ENCODE measurements around the gene SLC9A8.
A peak's percentile ranks its signal among the peaks of the same experiment; 100 is the strongest.

The SLC9A8 gene

DNA sequence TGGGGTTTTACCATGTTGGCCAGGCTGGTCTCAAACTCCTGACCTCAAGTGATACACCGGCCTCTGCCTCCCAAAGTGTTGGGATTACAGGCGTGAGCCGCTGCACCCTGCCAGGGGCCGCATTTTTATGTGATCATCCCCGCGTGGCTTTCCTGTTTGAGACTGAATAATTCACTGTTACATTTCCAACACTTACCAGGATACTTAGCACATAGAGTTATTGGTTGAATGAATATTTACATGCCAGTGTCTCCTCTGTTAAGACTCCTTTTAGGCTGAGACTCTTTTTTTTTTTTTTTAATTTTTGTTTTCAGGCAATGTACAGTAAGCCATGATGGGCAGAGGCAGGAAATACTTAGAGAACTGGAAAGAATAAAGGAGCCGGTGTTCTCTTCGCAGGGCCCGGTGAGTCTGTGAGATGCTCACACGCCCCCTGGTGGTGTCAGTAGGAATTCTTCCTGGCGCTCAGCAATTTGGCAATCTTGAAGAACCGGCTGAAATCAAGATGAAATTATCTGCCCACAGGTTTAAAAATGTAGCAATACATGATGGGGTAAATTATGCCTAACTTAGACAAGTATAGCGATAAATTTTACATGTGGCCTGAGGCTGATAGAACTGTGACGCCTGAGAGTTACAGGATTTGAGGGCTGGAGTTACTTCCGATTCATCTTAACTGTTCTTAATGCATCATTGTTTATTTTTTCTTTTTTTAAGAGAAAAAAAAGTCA is 115.9 kb downstream of the SLC9A8 start:
- TF ChIP-seq, protein P1, sequence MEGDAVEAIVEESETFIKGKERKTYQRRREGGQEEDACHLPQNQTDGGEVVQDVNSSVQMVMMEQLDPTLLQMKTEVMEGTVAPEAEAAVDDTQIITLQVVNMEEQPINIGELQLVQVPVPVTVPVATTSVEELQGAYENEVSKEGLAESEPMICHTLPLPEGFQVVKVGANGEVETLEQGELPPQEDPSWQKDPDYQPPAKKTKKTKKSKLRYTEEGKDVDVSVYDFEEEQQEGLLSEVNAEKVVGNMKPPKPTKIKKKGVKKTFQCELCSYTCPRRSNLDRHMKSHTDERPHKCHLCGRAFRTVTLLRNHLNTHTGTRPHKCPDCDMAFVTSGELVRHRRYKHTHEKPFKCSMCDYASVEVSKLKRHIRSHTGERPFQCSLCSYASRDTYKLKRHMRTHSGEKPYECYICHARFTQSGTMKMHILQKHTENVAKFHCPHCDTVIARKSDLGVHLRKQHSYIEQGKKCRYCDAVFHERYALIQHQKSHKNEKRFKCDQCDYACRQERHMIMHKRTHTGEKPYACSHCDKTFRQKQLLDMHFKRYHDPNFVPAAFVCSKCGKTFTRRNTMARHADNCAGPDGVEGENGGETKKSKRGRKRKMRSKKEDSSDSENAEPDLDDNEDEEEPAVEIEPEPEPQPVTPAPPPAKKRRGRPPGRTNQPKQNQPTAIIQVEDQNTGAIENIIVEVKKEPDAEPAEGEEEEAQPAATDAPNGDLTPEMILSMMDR (IDR thresholded peaks at IDR 0.05; ENCODE audit: low read depth, low read length) = peak; percentile 91
- H3K4me3 ChIP-seq (replicated peaks in 1 of 2; ENCODE audit: low read depth in 2 of 2, low read length in 2 of 2) = no peak overlapping the region
- peak; percentile 91 for DNase-seq (ENCODE audit: low read depth in 2 of 2)

DNA sequence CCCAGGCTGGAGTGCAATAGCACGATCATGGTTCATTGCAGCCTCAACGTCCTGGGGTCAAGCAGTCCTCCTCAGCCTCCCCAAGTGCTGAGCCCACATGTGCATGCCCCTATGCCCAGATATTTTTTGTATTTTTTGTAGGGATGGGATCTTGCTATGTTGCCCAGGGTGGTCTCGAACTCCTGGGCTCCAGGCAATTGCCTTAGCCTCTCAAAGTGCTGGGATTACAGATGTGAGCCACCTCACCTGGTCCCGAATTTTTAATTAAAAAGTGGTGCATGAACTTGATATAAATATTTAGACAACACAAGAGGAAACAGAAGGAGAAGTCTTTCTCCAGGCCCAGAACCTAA is 116.5 kb downstream of the SLC9A8 start:
- TF ChIP-seq, protein P1 (IDR thresholded peaks at IDR 0.05; ENCODE audit: low read depth, low read length) = no peak
- no peak for DNase-seq (ENCODE audit: low read depth in 2 of 2)
- no peak overlapping the region for H3K4me3 ChIP-seq (replicated peaks in 1 of 2; ENCODE audit: low read depth in 2 of 2, low read length in 2 of 2)

DNA sequence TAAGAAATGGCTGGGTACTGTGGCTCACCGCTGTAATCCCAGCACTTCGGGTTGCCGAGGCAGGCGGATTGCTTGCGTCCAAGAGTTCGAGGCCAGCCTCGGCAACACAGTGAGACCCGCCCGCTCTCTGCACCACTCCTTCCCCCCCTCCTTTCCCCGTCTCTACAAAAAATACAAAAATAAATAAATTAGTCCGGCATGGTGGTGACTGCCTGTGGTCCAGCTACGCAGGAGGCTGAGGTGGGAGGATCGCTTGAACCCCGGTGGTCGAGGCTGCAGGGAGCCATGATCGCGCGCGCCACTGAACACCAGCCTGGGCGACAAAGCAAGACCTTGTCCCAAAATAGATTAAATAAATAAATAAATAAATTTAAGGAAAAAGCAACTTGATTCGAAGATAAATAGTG is 123.1 kb downstream of the SLC9A8 start:
- DNase-seq (ENCODE audit: low read depth in 2 of 2) = no peak
- TF ChIP-seq, protein P1 (IDR thresholded peaks at IDR 0.05; ENCODE audit: low read depth, low read length) = no peak
- peak overlapping the region; percentile 28 to 43 for H3K4me3 ChIP-seq (replicated peaks in 1 of 2; ENCODE audit: low read depth in 2 of 2, low read length in 2 of 2)

DNA sequence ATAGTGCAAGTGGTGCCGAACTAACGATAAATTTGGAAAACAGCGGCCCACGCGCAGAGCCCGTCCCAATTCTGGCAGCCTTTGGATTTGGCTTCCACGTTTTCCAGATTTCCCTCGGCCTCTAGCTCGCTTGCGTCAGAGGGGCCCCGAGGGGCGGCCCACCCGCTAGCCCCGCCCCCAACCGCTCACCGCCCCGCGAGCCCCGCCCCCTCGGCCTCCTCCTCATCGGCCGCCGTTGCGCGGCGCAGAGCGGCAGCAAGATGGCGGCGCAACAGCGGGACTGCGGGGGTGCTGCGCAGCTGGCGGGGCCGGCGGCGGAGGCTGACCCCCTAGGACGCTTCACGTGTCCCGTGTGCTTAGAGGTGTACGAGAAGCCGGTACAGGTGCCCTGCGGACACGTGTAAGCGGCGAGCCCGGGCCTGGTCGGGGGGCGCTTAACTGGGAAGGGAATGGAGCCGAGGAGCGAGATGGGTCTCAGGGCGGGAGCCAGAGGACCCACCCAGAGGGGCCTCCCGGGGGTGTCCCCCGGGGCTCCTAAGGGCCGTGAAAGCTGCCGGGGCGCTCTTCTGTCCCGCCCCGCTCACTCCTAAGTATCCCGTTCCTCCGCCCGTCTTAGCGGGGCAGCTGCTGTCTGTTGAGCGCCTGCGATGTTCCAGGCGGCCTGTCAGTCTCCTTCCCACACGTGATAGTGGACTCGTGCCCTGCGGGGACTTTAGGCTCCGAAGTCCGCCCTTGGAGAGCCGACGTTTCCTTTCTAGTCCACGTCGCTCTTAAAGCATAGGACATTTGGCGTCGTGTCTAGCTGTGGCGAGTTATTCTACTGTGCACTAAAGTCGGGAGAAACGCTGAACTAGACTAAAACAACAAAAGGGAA is 123.8 kb downstream of the SLC9A8 start, which contains the start of gene RNF114:
RNF114 (plus strand) TSS at position 245 of the 874 bp plus-strand sequence; CDS start at position 261, 16 bp downstream.
- H3K4me3 ChIP-seq (replicated peaks in 1 of 2; ENCODE audit: low read depth in 2 of 2, low read length in 2 of 2) = peak within 1 kb of the TSS; percentile 92 to 93
- TF ChIP-seq, protein P1 (IDR thresholded peaks at IDR 0.05; ENCODE audit: low read depth, low read length) = no peak
- DNase-seq (ENCODE audit: low read depth in 2 of 2) = peak; percentile 93 to 94

DNA sequence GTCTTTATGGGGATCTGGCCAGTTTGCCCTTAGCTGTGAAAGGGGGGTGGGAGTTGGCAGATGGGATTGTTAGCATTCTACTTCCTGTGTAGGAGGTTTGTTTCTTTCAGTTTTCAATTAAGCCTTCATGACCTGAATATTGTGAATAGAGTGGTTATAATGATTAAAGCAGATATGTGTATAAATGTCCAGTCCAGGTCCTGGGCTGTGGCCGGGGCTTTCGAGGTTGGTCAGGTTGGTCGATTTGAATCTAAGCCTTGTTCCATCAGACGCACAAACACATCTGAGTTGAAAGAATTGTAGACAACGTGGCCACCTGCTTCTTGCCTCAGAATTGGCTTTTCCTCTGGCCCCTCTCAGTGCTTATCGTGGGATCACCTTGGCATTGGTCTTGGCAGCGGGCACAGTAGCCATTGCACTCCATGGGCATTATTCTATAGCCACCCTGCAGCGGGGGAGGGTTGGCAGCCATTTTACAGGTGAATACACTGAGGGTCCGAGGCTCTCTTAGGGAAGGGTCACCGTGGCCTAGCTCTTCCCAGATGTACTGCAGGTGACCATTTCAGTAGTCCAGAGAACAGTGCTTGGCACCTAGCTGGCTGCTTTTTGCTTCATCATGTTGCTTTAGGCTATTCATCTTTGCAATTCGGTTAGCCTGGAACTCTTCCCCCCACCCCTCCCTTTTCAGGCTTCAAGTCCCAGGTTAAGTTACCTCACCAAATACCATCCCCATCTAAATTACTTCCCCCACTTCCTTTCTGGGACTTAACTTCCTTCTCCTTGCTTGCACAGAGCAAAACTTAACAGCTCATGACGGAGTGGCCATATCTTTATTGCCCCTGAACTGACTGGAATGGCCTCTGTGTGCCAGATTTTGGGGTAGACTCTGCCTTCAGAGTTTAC is 124.7 kb downstream of the SLC9A8 start:
- H3K4me3 ChIP-seq (replicated peaks in 1 of 2; ENCODE audit: low read depth in 2 of 2, low read length in 2 of 2) = peak overlapping the region; percentile 92 to 93
- DNase-seq (ENCODE audit: low read depth in 2 of 2) = no peak

More for the DNA sequence above, 124.7 kb downstream of the SLC9A8 start:
- TF ChIP-seq, protein P1 (IDR thresholded peaks at IDR 0.05; ENCODE audit: low read depth, low read length) = no peak

All from cardiac fibroblast (primary cell).